Right lung (tissue), 5 donors: ENCODE measurements around the gene SHQ1. TPM values are rescaled to one million over a fixed set of nuclear protein-coding genes. Genes with fewer than 3 reads are reported as not detected.
A peak's percentile ranks its signal among the peaks of the same experiment; 100 is the strongest.

ENCODE experiments used
- DNase-seq, 2 donors: peaks; one replicate each; pipeline ENCODE4 v3.0.0-alpha.2; 2013
- polyA plus RNA-seq, 5 donors: library from polyadenylated mRNA; unstranded; fragments of 120-200 nt; gene quantifications; one replicate each; pipeline versions ENCODE4 v1.2.1 to v1.2.3, GENCODE V29; 2013; ENCODE audit warnings: inconsistent platforms in 1 of 5, low replicate concordance in 1 of 5; ENCODE audit not compliant: insufficient read length in 5 of 5, insufficient read depth in 1 of 5

SHQ1 gene
- polyA plus RNA-seq, 5 donors: 18.8 to 26.1 (median 21.7) TPM

DNA sequence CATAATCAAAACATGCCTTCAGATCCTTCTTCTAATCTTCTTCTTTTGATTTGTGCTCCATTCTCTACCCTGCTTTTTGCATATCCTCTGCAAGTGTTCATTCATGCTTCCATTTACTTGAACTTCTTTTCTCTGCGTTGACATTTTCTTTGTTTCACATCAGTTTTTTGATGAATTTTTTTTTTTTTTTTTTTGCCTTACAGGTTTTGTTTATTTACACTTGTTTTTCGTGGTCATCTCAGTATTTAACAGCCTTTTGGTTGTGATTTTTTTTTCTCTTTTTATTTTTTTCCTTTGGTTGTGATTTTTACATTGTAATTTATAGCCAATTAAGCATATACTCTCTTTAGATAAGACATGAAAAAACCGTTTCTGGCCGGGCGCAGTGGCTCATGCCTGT is 11.8 kb upstream of the SHQ1 start:
- no peak for DNase-seq

DNA sequence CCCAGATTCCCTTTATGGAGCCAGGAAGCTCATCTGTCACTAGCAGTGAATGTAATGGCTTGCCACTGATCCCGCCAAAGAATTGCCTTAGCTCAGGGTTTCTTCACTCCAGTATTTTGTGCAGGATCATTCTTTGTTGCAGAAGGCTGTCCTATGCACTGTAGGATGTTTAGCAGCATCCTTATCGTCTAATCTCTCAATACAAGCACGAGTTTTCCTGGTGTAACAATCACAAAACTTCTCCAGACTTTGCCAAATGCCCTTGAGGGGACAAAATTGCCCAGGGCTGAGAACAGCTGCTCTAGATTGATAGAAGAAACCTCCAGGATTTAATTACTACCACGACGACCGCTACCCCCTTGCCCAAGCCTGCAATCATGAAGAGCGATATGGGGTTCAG is 6.8 kb upstream of the SHQ1 start:
- no peak for DNase-seq

DNA sequence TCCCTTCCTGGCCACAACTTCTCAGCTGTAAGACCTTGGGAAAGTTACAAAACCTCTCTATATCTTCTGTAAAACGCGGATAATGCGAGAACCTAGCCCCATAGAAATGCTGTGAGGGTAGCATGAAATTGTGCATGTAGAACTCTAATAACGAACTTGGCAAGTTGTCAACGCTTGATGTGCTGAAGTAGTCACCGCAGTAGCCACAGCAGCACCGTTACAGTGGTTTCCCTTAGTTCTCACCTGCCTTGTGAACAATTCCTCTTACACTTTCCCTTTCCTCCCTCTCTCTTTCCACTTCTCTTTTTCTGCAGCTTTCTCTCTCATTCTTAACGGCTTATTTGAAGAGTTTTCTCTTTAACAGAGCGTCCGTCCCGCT is 447 bp upstream of the SHQ1 start:
- no peak for DNase-seq

DNA sequence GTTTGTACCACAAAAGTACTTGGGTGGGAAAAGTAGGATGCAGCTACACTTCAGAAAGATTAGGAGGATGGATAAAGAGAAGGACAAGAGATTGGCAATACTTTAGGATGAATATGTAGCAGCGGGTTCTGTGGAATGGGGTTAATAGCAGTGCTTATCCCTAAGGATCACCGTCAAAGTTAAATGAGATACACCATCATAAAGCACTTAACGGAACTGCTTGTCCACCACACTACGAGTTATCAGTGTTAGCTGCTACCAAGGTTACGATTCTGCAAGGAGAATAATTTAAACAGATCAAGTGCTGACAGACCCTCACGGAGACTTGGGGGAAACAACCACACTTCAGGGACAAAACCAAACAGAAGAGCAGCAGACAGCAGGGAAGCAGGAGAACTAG is 963 bp downstream of the SHQ1 start:
- DNase-seq: no peak

DNA sequence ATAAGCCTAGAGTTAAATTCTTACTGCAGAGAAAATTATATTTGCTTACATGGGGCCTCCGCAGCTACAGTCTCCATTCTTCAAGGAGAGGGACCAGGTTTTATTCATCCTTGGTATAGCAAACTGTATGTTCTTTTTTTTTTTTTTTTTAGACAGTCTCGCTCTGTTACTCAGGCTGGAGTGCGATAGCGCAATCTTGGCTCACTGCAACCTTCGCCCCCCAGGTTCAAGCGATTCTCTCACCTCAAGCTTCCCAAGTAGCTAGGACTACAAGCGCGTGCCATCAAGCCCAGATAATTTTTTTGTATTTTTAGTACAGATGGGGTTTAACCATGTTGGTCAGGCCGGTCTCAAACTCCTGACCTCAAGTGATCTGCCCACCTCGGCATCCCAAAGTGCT is 2.1 kb downstream of the SHQ1 start:
- DNase-seq: no peak

DNA sequence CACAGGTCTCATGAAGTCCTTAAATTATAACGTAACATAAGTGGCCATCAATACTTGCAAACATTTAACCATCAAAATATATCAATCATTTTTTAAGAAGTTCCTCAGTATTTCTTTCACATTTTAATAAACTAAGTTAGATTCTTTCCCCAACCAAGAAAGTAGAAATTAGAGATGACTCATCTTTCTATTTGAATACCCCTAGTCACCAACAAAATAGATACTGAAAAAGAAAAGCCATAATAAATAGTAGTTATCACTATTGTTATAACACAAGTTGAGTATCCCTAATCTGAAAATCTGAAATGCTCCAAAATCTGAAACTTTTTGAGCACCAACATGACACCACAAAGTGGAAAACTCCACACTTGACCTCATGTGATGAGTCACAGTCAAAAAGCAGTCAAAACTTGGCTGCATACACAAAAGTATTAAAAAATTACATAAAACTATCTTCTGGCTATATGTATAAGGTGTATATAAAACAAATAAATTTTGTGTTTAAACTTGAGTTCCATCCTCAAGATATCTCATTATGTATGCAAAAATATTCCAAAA is 3.7 kb downstream of the SHQ1 start:
- DNase-seq: no peak

DNA sequence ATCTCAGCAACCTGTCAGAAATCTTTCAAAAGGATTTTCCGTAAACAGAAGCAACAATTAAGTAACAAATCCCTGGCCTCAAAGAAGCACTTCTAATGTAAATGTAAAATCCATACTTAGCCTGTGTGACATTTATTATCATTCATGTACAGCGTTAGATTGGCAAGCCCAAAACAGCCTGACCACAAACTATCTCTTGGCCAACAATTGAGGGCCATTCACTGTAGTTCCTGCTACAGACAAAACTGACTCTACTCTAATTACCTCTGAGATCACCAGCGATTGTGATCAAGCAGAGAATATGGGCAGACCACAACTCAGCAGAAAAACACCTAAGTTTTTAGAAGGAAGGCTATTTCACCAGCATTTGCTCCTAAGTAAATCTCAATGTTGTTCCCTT is 9.2 kb downstream of the SHQ1 start:
- DNase-seq: no peak

DNA sequence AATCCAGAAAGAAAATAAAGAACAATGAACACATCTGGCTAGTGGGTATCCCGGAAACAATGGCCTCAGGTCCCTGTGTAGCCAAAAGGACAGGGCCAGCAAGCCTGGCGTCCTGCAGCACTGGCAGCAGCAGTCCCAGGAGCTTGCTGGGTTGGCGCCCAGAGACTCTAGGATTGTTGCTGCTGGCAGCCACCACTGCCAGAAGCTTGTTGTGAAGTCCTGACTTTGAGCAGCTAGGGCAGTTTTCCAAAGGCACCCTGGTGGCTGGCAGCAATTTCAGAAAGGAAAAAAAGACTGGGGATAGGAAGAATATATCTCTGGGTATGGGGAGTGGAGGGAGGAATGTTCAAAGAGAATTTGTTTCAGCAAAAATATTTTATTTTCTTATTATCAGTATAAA is 11.3 kb downstream of the SHQ1 start:
- DNase-seq: no peak

DNA sequence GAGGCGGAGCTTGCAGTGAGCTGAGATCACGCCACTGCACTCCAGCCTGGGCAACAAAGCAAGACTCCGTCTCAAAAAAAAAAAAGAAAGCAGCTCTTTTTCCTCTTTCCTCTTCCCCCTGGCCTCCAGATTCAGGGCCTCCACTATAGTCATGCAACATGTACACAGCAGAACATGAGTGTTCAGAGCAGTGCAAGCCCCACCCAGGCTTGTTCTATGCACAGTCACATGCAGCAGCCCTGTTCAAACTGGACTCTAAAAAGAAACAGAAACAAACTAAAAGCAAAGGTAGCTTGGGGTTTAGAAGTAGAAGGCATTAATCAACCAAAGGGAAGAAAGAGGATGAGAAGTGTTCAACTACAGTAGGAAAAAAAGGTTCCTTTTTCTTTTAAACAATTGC is 11.8 kb downstream of the SHQ1 start:
- DNase-seq: no peak

DNA sequence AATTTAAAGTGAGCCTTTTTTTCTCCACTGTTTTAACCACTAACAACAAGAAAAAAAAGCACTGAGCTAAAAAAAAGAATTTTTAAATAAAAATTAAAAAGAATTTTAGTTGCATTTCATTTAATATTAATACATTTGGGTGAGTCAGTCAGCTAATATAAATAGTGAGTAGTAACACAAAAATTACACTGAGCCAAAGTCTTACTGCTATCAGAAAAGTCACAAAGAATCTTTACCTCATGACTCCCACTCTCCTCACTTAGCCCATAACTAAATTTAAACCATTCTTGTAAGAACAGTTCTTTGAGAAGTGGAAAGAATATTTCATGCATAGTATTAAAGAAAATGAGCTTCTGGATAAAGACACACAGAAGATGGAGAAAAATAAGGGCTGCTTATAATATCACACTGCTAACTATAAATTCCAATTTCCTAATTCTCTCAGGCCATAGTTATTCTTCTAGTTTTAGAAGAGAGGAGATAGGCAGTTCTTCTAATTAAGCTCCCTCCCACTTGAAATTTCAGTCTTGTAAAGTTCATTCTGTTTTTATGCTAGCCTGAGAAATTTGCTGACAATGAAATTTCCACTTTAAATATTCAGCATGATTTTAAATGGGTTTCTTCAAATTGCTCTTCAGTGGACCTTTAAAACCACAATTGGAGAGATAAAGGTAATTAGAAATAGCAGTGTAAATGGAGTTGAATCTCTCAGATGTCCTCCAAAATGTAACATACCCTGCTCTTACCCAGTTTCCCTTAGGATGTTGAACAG is 17.6 kb downstream of the SHQ1 start:
- no peak for DNase-seq

DNA sequence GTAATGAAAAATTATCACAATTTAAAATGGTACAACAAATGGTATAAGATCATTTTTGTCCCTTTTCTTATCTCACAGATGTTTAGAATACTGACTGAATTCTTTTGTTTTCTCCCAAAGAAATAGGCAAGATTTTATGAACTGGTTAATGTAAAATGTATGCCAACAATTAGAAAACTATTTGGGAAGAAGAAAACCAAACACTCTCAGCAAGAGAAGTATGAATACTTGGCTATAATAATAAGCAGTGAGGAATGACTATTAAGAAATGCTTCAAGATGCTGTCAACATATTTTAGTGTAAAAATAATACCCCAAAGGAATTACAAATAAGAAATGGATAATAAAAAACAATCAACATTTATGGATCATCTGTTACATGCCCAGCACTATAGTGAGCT is 18.5 kb downstream of the SHQ1 start:
- no peak for DNase-seq

DNA sequence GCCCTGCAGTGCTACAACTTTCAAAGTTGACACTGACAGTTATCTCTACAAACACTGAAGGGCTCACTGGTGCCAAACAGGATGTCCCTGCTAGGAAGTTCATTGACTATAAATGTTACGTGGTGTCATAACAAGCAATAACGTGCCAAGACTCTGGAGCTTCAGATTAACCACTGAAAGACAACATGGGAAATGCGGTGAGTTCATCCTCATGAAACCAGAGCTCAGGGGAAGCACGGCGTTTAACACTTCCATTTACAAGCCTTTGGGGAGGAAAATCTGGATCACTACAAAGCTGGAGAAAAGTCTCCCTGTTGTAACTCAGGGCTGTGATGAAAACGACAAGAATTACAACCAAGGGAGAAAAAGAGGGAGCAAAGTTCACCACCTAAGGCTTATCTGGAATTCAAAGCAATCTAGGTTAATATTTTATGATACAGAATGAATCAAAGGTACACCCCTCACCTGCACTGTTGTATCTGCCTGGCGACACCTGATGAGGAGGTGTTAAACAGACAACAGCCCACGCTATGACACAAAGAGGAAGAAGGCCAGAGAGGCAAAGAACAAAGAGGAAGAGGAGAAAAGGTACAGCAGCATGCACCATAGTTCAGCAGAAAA is 27.0 kb downstream of the SHQ1 start:
- peak in 1 of 2 donors; percentile 50 for DNase-seq

DNA sequence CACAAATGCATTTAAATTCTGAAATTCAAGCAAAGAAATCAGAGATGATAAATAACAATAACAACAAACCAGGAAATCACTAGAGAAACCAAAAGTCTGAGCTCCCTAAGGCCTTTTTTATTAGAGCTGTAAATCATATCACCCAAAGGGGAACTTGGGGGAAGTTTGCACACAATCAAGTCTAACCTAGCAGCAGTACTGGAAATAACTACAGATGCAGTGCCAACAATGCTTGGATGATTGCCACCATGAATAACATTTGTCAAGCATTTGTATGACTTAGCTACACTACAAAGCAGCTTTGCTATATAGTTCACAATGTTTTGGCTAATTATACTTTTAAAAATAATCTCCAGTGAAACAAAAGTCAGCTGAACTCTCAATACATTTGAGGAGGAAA is 27.8 kb downstream of the SHQ1 start:
- peak; percentile 75 to 79 for DNase-seq

DNA sequence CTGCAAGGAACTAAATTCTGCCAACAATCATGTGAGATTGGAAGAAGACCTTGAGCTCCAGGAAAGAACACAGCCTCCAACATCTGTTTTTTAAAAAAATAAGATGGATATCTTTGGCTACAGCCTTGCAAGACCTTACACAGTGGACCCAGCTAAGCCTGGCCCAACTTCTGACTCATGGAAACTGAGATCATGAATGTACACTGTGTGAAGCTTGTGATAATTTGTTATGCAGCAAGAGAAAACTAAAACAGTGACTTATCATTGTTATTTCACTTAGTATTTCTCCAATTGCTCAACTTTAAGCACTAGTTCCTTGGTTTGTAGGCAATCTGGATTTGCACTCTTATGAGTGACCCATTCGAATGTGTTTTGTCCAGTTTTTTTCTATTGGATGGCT is 29.3 kb downstream of the SHQ1 start:
- DNase-seq: no peak

DNA sequence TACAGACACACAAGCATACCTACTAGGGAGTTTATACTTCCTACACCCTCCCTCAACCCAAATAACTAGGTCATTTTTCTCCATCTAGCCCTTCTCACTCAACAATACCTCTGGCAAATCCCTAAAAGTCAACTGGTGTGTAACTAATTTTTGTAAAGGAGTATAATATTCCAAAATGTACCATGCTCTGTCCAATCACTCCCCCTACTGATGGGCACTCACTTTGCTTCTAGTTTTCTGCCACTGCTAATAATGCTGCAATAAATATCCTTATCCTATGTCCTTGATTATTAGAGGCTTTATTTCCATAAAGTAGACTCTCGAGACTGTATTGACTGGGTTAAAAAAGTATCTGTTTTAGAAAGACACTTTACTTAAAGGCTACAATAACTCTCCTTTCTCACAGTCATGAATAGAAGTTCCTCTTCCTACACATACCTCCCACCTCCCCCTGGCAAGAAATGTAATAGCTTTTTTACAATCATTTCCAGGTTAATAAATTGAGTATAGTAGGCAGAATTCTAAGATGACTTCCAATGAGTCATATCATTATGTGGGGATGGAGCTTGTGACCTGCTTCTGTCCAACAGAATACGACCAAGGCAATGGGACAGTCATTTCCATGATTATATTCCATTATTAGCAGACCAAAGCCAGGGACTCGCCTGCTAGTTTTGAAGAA is 30.0 kb downstream of the SHQ1 start:
- no peak for DNase-seq

DNA sequence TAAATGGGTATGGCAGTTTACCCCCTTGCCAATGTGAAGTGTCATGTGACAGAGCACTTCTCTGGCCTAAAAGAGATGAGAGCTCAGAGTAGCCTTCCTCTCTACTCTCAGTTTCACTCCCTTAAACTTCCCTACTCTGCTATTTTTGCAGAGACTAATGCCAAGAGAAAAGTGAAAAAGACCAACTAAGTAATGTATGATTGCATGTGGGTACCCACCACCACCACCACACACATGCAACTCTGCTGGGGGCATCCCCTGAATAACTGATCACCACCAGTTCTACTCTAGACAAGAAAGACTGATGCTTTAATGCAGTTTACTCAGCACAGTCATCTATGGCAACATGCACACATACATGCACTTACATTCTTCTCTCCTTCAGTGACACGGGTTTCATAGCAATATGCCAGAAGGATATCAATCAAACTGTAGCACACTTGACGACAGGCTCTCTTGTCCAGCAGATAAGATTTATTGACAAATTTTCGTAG is 31.3 kb downstream of the SHQ1 start:
- no peak for DNase-seq

DNA sequence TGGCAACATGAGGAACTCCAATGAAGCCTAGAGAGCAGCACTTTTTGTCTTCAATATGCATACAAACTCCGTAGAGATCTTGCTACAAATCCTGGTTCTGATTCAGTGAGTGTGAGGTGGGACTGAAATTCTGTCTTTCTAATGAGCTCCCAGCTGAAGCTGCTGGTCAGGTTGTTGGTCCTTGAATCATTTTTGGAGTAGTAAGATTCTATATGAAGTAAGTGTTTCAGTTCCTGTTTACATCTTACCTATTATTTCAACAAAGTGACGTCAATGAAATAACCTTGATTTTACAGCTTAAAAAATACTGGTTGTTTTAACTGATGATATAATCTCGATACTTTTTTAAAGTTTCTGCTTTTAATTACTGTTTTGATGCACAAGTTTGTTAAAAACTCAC is 33.9 kb downstream of the SHQ1 start:
- DNase-seq: no peak

DNA sequence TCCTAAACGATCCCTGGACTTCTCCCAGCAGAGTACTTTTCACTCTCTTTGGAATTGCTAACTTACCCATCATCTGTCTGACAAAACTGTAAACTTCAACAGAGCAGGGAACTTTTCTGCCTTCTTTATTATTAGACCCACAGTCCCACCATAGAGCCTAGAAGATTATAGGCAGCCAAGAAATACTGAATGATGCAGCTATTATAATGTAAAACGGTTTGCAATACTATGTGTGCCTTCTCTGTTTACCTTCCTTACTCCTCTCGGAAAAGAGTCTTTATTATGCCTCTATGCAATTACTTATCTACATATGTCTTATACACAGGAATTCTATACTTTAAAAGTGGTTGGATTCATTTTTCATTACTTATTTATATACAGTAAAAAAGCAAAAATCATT is 36.0 kb downstream of the SHQ1 start:
- no peak for DNase-seq

DNA sequence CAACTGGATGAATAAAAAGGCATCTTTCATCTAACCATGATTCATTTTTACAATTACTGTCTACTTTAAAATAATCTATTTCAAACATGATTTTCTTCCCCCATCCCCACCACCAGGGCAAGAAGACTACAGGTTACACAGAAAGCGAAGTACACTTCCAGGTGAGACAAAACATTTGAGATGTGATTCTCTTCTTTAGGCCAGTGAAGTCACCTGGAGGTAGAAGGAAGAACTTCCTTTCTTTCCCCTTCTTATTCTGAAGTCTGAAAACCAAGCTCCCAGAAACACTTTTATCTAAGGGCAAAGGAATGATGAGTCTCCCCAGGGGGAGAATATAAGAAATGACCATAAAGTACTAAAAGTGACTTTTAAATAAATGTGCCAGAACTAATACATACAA is 36.7 kb downstream of the SHQ1 start:
- DNase-seq: no peak

DNA sequence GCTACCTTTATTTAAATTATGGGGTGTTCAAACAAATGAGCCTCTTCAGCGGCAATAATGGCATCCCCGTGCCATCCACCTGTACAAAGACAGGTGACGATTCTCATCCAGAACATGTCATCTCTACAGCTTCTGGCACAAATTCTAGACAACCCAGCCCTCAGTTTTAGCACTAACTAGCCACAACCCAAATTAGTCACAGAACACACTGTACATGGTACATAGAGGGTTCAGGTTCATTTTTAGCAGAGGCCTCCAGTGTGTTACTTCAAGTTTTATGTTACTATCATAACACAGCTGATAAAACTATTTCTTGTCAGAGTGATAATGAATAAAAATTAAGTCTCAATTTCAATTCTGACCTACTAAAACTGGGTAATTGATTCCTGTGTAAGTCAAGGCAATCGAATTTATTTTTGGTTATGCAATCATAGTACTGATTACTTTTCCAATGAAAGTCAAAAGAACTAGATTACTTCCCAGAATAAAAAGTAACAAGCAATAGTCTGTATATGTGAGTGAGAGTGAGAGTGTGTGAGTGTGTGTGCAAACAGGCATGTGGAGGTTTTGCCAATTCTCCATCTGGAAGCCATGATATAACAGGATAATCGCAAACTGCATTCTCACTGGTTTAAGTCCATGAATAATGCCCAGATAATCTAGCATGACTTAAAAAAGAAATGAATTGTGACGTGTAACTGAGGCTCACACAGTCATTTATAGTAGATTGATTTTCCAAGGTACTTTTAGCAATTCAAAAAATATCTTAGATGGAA is 37.4 kb downstream of the SHQ1 start:
- DNase-seq: peak; percentile 51 to 60

DNA sequence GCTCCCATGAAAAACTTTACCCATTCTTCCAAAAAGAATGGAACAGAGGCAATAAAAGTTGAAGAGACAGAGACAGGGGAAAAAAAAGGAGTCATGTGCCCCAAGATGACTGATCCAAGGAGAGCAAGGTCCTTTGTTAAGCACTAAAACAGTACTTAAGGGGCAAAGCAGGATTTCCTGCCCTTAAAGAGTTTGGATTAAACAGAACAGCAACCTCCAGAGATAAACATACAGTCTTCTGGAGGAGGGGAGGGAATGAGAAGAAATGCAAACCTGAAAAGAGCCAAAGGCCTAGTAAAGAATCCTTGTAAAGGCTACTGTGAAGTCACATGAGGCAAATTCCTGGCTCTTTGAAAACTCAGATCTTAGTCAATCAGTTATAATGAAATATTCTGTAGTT is 38.2 kb downstream of the SHQ1 start:
- DNase-seq: no peak

DNA sequence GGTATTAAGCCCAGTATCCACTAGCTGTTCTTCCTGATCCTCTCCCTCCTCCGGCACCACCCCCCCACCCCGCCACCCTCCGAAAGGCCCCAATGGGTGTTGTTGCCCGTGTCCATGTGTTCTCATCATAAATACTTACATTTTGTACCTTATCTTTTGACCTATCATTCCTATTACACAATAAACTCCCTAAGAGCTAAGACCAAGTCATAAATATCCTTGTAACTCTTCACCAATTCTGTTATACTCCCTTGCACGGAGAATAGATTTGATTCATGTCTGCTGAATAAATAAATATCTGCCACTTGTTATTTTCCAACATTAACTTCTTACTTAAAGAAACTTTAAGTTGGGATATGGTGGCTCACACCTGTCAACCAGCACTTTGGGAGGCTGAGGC is 43.9 kb downstream of the SHQ1 start:
- no peak for DNase-seq
